ENCODE measurements around the gene CRIP2. TPM values are rescaled to one million over a fixed set of nuclear protein-coding genes. Genes with fewer than 3 reads are reported as not detected.
A peak's percentile ranks its signal among the peaks of the same experiment; 100 is the strongest.

The CRIP2 gene
- total and polyA plus RNA-seq, 2 of the 13 experiments (the other 11 are each of a cell fraction or from before 2014, with no cell fraction given), result 31.6 to 37.9 TPM

DNA sequence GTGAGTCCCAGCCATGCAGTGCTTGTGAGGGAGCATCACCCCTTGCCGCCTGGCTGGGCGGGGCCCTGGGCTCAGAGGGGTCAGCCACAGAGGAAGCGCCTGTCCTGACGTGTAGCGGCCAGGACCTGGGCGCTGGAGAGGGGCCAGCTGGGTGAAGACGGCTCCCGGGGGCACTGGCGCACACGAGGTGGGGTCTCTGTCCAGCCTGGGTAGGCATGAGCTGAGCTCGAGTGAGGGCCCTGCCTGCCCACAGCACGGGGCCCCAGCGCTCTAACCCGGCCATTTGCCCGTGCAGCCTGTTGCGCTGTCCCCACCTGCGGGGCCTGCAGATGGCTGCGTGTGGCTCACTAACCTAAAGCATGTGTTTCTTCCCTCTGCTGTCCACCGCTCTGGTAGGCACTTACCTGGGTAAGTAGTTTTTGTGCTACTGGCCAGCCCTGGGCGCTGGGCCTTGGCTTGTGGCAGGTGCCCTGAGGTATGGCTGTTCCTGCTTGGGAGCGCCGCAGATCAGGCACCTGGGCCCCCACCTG is 6.6 kb upstream of the CRIP2 start:
- POLR2A ChIA-PET, result no interaction called here
- ATAC-seq, result no peak

More for the DNA sequence above, 6.6 kb upstream of the CRIP2 start:
- H3K4me2 ChIP-seq (ENCODE audit: low read depth, low read length), result no peak overlapping the region
- no peak overlapping the region for H3K27ac ChIP-seq (ENCODE audit: extremely low read length, insufficient read depth, low read length)
- DNase-seq (ENCODE audit: low spot score) (no peak), FAIRE-seq (no peak)
- no peaks in the 10 kb centered on the region for H3K27me3 ChIP-seq (ENCODE audit: control insufficient read depth in 1 of 2, insufficient read depth in 2 of 2, low read length in 2 of 2)
- H3K9me3 ChIP-seq (ENCODE audit: low read length), result no peaks in the 10 kb centered on the region
- H3K4me1 ChIP-seq (ENCODE audit: insufficient read depth, low read length), result 0 out of 2 replicates have a peak, but pooled peaks cover 5% of the 10 kb centered on the region
- peaks cover 12 to 26% of the 10 kb centered on the region in 2 experiments; a peak in 4 of 5 replicates for H3K36me3 ChIP-seq (replicated peaks in 1 of 2; ENCODE audit: control insufficient read depth in 1 of 2, insufficient read depth in 2 of 2, low read length in 2 of 2)
- no TSS peak for BruUV-seq (replicated peaks)
- CTCF ChIA-PET (ENCODE audit: low intra/inter-chr PET ratio, low total read pairs), result no interaction called here
- WGBS (ENCODE audit: low lambda C conversion rate), result 100% methylated on average over 3 of the region's 22 CpGs
- no peaks in the 10 kb centered on the region for H4K20me1 ChIP-seq (ENCODE audit: insufficient read depth, low read length)
- intact Hi-C loops (cut with micrococcal nuclease; ENCODE audit: unreplicated experiment) (no loop called here), in situ Hi-C loops (cut with HindIII; ENCODE audit: extremely low pct_ligation_motif_present, low pct_unique_long_range_greater_than_20kb) (no loop called here)
- no peak overlapping the region for H3K4me3 ChIP-seq (replicated peaks in 1 of 3; ENCODE audit: insufficient read depth in 1 of 3, low read depth in 2 of 3, low read length in 3 of 3)
- TF ChIP-seq, protein P1, sequence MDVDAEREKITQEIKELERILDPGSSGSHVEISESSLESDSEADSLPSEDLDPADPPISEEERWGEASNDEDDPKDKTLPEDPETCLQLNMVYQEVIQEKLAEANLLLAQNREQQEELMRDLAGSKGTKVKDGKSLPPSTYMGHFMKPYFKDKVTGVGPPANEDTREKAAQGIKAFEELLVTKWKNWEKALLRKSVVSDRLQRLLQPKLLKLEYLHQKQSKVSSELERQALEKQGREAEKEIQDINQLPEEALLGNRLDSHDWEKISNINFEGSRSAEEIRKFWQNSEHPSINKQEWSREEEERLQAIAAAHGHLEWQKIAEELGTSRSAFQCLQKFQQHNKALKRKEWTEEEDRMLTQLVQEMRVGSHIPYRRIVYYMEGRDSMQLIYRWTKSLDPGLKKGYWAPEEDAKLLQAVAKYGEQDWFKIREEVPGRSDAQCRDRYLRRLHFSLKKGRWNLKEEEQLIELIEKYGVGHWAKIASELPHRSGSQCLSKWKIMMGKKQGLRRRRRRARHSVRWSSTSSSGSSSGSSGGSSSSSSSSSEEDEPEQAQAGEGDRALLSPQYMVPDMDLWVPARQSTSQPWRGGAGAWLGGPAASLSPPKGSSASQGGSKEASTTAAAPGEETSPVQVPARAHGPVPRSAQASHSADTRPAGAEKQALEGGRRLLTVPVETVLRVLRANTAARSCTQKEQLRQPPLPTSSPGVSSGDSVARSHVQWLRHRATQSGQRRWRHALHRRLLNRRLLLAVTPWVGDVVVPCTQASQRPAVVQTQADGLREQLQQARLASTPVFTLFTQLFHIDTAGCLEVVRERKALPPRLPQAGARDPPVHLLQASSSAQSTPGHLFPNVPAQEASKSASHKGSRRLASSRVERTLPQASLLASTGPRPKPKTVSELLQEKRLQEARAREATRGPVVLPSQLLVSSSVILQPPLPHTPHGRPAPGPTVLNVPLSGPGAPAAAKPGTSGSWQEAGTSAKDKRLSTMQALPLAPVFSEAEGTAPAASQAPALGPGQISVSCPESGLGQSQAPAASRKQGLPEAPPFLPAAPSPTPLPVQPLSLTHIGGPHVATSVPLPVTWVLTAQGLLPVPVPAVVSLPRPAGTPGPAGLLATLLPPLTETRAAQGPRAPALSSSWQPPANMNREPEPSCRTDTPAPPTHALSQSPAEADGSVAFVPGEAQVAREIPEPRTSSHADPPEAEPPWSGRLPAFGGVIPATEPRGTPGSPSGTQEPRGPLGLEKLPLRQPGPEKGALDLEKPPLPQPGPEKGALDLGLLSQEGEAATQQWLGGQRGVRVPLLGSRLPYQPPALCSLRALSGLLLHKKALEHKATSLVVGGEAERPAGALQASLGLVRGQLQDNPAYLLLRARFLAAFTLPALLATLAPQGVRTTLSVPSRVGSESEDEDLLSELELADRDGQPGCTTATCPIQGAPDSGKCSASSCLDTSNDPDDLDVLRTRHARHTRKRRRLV (CRISPR knock-in tag; IDR thresholded peaks at IDR 0.05), result no peak
- TF ChIP-seq AGO2 (optimal IDR thresholded peaks at IDR 0.05; ENCODE audit: low read depth, low read length), result peak; percentile 2
- H3K79me2 ChIP-seq (ENCODE audit: insufficient read depth, low read length), result no peaks in the 10 kb centered on the region
- no peak overlapping the region for H2AFZ ChIP-seq (ENCODE audit: low read length)
- no peak overlapping the region for H3K9ac ChIP-seq (ENCODE audit: insufficient read depth, low read depth, low read length)

Data from HepG2 (cell line).